IPS-15b (cell line): ENCODE data around the gene SLC66A3.
A peak's percentile ranks its signal among the peaks of the same experiment; 100 is the strongest.

Experiments
- H3K27me3 ChIP-seq: one replicate; pipeline ENCODE4 v1.6.1; 2013; ENCODE audit warnings: low read length; ENCODE audit not compliant: control insufficient read depth, insufficient read depth
- H3K36me3 ChIP-seq: one replicate; pipeline ENCODE4 v1.6.1; 2013; ENCODE audit warnings: low read length; ENCODE audit not compliant: control insufficient read depth, insufficient read depth
- H3K4me1 ChIP-seq: one replicate; pipeline ENCODE4 v1.6.1; 2013; ENCODE audit warnings: mild to moderate bottlenecking, low read length; ENCODE audit not compliant: control insufficient read depth, insufficient read depth
- H3K4me3 ChIP-seq: one replicate; pipeline ENCODE4 v1.5.1; 2013; ENCODE audit warnings: low read depth, low read length
- H3K9ac ChIP-seq: one replicate; pipeline ENCODE4 v1.6.1; 2013; ENCODE audit warnings: low read depth, mild to moderate bottlenecking, low read length
- H3K9me3 ChIP-seq: one replicate; pipeline ENCODE4 v1.6.1; 2013; ENCODE audit warnings: mild to moderate bottlenecking, low read length; ENCODE audit not compliant: control insufficient read depth, insufficient read depth

SLC66A3 gene

GRCh38 chr2:11155381-11156035 lies at the start of gene SLC66A3:
Gene SLC66A3 (plus strand): TSS chr2:11155467. CDS start chr2:11155547, 80 bp downstream.
- Histone ChIP-seq H3K9ac (peak within 1 kb of the TSS; percentile 76), H3K9me3 (no peaks in the 10 kb centered on the region), H3K4me3 (peak within 1 kb of the TSS; percentile 58), H3K36me3 (no peaks in the 10 kb centered on the region), H3K27me3 (peaks cover 24% of the 10 kb centered on the region), H3K4me1 (peaks cover 4% of the 10 kb centered on the region)

- Histone ChIP-seq H3K9ac (no peak overlapping the region), H3K4me3 (no peak overlapping the region), H3K27me3 (no peaks in the 10 kb centered on the region), H3K36me3 (no peaks in the 10 kb centered on the region), H3K4me1 (no peaks in the 10 kb centered on the region), H3K9me3 (no peaks in the 10 kb centered on the region)
Measured at GRCh38 chr2:11109002-11109401, 46.3 kb upstream of the SLC66A3 start.

DNA sequence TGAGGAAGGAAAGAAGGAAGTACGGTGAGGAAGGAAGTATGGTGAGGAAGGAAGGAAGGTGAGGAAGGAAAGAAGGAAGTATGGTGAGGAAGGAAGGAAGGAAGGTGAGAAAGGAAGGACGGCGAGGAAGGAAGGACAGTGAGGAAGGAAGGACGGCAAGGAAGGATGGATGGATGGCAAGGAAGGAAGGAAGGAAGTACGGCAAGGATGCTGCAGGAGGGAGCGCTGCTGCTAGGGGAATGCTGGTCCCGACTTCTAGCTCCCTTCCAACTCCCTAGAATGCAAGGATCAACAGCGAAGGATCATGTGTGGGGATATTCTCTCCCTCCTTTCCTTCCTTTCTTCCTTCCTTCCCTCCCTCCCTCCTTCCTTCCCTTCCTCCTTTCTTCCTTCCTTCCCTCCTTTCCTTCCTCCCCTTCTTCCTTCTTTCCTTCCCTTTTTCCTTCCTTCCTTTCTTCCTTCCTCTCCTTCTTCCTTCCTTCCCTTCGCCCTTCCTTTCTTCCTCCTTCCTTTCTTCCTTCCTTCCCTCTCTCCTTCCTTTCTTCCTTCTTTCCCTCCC lies 42.3 kb upstream of the SLC66A3 start:
- H3K36me3 ChIP-seq: no peaks in the 10 kb centered on the region
- H3K4me3 ChIP-seq: no peak overlapping the region
- no peaks in the 10 kb centered on the region for H3K4me1 ChIP-seq
- H3K27me3 ChIP-seq: no peaks in the 10 kb centered on the region
- H3K9ac ChIP-seq: no peak overlapping the region
- H3K9me3 ChIP-seq: no peaks in the 10 kb centered on the region

GRCh38 chr2:11117776-11118175 lies 37.5 kb upstream of the SLC66A3 start:
- H3K27me3 ChIP-seq: no peaks in the 10 kb centered on the region
- no peaks in the 10 kb centered on the region for H3K9me3 ChIP-seq
- H3K36me3 ChIP-seq: no peaks in the 10 kb centered on the region
- no peak overlapping the region for H3K9ac ChIP-seq
- no peak overlapping the region for H3K4me3 ChIP-seq
- H3K4me1 ChIP-seq: peaks cover 2% of the 10 kb centered on the region

DNA sequence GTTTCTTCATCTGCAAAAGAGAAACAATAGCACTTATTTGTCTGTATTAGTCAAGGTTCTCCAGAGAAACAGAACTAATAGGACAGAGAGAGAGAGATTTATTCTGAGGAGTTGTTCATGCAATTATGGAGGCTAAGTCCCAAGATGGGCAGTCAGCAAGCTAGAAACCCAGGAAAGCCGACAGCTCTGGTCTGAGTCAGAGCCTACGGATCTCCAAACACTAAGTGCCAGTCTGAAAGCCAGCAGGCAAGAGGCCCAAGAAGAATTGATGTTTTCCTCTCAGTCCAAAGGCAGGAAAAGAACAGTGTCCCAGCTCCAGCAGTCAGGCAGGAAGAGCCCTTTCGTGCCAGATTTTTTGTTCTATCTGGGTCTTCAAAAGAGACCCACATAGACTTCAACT lies 36.5 kb upstream of the SLC66A3 start:
- H3K27me3 ChIP-seq: no peaks in the 10 kb centered on the region
- H3K4me1 ChIP-seq: peaks cover 2% of the 10 kb centered on the region
- H3K9me3 ChIP-seq: no peaks in the 10 kb centered on the region
- H3K4me3 ChIP-seq: no peak overlapping the region
- no peak overlapping the region for H3K9ac ChIP-seq
- H3K36me3 ChIP-seq: no peaks in the 10 kb centered on the region

DNA sequence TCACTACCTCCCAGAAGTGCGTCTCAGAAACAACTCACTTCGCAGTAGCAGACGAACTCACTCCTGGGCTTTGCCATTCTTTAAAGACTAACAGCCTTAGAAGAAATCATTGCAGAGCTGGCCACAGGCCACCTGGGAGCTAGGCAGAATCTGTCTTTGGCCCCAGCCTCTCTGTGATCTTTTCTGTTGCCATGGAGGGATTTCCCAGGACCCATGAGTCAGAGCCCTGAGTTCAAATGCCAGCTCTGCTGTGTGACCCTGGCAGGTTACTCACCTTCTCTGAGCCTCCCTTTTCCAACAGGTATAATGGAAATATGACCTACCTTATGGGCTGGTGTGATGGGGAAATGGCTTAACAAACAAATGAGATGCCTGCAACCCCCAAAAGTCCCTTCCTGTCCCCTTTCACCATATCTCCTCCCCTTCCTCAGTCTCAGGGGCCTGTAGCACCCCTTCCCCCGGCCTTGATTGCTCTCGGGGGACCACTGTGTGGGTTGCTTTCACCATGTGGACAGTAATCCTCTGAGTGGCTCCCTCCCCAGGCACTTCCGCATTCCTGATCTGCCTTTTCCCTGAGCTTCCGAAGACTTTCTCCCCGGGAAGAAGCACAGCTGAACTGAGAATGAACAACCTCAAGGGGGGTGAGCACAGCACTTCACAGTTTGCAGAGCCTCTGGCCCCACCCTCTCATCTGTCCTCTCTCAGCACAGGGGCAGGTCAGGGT lies 34.0 kb upstream of the SLC66A3 start:
- Histone ChIP-seq H3K9ac (no peak overlapping the region), H3K4me3 (no peak overlapping the region), H3K27me3 (no peaks in the 10 kb centered on the region), H3K4me1 (peaks cover 2% of the 10 kb centered on the region), H3K36me3 (no peaks in the 10 kb centered on the region), H3K9me3 (no peaks in the 10 kb centered on the region)

DNA sequence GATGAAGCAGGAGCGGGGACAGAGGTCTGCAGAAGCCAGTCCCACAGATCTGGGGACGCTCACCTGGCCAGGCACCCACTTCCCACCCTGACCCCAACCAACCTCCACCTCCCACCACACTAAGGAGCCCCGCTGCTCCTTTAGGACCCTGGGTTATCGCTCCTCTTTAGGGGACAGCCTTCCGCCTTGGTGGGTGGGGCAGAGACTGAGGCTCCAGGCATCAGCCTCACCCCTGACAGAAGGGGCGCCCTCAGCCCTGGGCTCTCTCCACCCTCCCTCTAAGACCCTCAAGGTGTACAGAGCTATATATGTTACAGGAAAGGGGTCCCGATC lies 33.5 kb upstream of the SLC66A3 start:
- Histone ChIP-seq H3K9me3 (no peaks in the 10 kb centered on the region), H3K4me3 (no peak overlapping the region), H3K27me3 (no peaks in the 10 kb centered on the region), H3K4me1 (peaks cover 2% of the 10 kb centered on the region), H3K36me3 (no peaks in the 10 kb centered on the region), H3K9ac (no peak overlapping the region)

GRCh38 chr2:11122380-11122779 lies 32.9 kb upstream of the SLC66A3 start:
- Histone ChIP-seq H3K4me1 (peaks cover 2% of the 10 kb centered on the region), H3K36me3 (no peaks in the 10 kb centered on the region), H3K9ac (no peak overlapping the region), H3K27me3 (no peaks in the 10 kb centered on the region), H3K9me3 (no peaks in the 10 kb centered on the region), H3K4me3 (no peak overlapping the region)

- H3K27me3 ChIP-seq: no peaks in the 10 kb centered on the region
- H3K36me3 ChIP-seq: no peaks in the 10 kb centered on the region
- no peak overlapping the region for H3K9ac ChIP-seq
- no peak overlapping the region for H3K4me3 ChIP-seq
- H3K9me3 ChIP-seq: no peaks in the 10 kb centered on the region
- peaks cover 2% of the 10 kb centered on the region for H3K4me1 ChIP-seq
Measured at GRCh38 chr2:11123001-11123809, 32.1 kb upstream of the SLC66A3 start.

GRCh38 chr2:11123856-11124759 lies 31.2 kb upstream of the SLC66A3 start:
- no peaks in the 10 kb centered on the region for H3K27me3 ChIP-seq
- H3K4me3 ChIP-seq: no peak overlapping the region
- H3K9me3 ChIP-seq: no peaks in the 10 kb centered on the region
- H3K36me3 ChIP-seq: no peaks in the 10 kb centered on the region
- H3K4me1 ChIP-seq: peaks cover 2% of the 10 kb centered on the region
- no peak overlapping the region for H3K9ac ChIP-seq

- Histone ChIP-seq H3K9ac (no peak overlapping the region), H3K36me3 (no peaks in the 10 kb centered on the region), H3K4me3 (no peak overlapping the region), H3K9me3 (no peaks in the 10 kb centered on the region), H3K4me1 (peaks cover 2% of the 10 kb centered on the region), H3K27me3 (no peaks in the 10 kb centered on the region)
Measured at GRCh38 chr2:11124760-11125068, 30.6 kb upstream of the SLC66A3 start.
